AG10803 (cell line): ENCODE measurements around the gene ACR.
A peak's percentile ranks its signal among the peaks of the same experiment; 100 is the strongest.

Source experiments
- DNase-seq: peaks from one replicate; pipeline ENCODE4 v3.0.0; 2010; ENCODE audit warnings: low read depth
- H3K4me3 ChIP-seq: 2 replicates; pipeline ENCODE4 v1.5.1; 2011; ENCODE audit warnings: mild to moderate bottlenecking, low read length, control low read depth
- CTCF ChIP-seq: conservative IDR thresholded peaks from 2 replicates; pipeline ENCODE4 v1.5.1; 2011; ENCODE audit warnings: mild to moderate bottlenecking, low read length, control low read depth, inconsistent platforms

Gene ACR

DNA sequence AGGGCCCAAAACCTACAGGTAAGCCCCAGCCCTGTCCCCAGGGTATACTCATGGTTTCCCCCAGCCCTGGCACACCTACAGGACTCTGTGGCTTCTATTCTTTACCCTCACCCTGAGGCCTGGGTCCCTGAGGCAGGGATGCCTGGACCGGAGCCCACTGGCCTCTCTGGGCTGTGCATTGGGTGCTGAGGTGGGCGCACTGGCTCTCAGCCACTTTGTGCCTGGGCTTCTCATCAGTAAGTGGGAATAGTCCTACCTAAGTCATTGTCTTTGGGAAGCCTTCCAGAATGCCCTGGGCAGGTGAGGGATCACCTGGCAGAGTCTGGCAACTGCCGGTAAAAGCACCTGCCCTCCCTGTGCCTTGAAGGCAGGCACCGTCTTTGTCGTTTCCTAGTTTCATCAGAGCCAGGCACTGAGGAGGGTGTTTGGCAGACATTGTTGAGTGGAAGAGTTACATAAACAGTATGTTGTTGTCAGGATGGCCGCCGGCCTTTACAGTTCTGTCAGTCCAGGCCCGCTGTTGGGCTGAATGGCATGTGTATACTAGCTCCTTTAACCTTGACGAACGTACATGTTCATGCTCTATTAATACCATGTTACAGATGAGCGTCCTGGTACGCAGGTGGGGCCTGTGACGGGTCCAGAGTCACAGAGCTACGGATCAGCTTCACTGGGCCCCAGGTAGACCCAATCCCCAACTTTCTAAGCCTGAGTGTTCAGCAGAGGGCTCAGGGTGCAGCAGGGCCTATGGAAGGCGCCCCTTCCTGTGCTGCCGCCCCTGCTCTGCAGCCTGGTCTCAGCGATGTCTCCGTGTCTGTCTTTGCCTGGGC is 42.4 kb upstream of the ACR start:
- no peak for DNase-seq
- no peak overlapping the region for H3K4me3 ChIP-seq
- no peak for TF ChIP-seq CTCF

DNA sequence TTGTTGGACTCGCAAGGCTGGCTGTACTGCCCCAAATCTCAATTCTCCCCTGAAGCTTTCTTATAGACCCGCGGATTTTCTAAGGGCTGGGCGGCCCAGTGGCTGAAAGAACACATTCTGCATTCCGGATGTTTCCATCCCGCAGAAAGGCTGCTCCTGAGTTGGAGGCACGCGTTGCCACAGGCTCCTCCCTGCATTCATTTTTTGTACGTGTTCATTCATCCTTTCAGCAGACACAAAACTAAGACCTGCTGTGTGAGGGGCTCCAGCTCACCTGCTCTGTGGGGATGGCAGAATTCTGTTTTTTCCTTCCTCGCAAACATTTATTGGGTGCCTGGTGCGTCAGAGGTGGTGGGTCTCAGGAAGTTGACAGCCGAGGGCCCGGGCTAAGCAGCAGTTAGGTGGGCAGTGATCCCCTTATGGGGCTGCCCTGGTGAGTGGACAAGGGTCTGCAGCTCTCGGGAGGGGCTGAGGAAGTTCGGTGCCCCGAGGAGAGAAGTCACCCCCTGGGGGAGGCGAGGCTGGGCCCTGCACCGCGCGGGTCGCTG is 41.7 kb upstream of the ACR start:
- no peak for DNase-seq
- H3K4me3 ChIP-seq, result peak overlapping the region; percentile 52
- no peak; the same call in 1 of the 2 replicates for TF ChIP-seq CTCF

DNA sequence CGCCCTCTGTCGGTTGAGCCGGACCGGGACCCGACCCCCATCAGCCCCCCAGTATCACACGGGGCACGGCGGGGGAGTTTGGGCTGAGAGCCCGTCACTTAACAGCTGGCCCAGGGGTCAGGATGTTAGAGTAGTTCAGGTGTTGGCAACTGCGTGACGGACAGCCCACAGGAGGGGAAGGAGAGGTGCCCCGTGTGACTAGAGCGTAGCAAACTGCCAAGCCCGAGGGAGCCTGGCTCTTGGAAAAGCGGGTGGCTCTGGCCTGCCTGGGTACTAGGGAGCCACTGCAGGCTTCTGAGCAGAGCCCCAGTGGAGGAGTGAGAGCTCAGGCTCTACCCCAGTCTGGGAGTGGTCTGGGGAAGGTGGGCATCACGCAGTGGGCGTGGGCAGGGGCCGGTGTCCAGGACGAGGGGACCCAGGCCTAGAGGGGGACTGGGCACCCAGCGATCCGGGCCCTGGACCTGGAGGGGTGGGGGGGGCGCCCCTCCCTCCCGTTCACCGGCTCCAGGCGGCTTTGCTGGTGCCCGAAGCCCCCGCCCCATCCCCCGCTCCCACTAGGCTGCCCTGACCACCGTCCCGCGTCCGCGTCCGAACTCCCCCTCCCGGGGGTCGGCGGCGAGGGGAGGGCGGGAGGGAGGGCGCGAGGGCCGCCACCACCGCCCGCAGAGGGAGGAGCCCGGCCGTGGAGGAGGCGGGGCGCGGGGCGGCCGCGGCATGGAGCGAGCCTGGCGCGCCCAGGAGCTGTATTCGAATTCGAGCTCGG is 41.0 kb upstream of the ACR start:
- peak overlapping the region; percentile 60 for H3K4me3 ChIP-seq
- peak; percentile 52; the same call in 1 of the 2 replicates for TF ChIP-seq CTCF
- DNase-seq, result peak; percentile 11

GRCh38 chr22:50697667-50698506 is 40.1 kb upstream of the ACR start:
- no peak for DNase-seq
- H3K4me3 ChIP-seq, result peak overlapping the region; percentile 60
- no peak for TF ChIP-seq CTCF

DNA sequence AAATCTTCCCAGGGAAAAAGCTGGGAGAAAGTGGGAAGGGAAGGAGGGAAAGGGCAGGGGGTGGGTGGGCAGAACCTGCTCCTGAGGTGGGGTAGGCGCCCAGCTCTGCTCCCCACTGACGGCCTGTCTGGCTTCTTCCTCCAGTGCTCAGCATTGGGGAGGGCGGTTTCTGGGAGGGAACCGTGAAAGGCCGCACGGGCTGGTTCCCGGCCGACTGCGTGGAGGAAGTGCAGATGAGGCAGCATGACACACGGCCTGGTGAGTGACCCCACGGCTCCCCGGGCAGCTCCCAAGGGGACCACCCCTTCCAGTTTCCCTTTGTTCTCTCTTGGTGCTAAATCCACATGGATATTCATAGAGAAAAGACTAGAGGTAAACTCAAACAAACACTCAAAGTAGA is 39.5 kb upstream of the ACR start:
- DNase-seq, result no peak
- no peak overlapping the region for H3K4me3 ChIP-seq
- TF ChIP-seq CTCF, result no peak

DNA sequence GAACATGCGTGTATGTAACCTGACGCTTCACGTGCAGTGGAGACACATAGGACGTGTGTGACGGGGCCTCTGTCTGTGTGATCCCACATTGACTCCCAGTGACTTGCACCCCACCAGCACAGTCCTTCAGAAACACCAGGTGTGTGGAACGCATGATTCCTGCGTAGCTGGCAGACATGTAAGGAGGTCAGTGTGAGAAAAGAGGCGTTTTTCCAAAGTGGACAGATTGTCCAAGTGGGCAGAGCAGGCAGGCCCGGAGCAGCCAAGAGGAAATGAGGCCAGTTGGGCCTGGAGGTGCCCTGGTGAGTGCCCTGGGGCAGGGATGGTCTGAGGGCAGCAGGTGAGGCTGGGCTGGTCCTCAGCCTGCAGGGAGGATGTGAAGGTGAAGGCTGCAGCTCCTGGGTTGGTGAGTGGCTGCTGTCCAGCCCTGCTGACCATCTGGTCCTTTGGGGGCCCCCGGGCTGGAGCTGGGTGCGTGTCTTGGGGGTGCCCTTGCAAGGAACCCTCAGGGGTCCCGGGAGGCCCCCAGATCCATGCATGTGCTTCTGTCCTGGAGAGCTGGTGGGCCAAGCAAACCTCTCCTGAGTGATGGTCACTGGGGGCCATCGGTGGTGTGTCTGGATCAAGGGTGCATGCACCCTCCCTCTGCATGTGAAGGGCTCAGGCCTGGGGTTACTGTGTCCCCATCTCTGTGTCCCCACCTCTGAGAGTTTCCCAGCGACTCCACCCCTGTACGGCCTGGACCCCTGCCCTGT is 38.8 kb upstream of the ACR start:
- H3K4me3 ChIP-seq, result no peak overlapping the region; the same call in 1 of the 2 replicates
- DNase-seq, result no peak
- TF ChIP-seq CTCF, result no peak
